Tibial artery (tissue), 4 donors: ENCODE results near the gene HRH2.

Experiments used
- DNase-seq, 2 donors: peaks; one replicate each; pipeline ENCODE4 v3.0.0-alpha.2; 2019
- H3K27ac ChIP-seq, 2 donors: fragments of 200-600 bp; sonication (generic) in 1 of 2; 1 replicate in 1 of 2; 2 replicates in 1 of 2; pipeline ENCODE4 v1.5.1; 2018 to 2019; ENCODE audit warnings: mild to moderate bottlenecking in 1 of 2
- H3K27me3 ChIP-seq, 2 donors: fragments of 200-600 bp; sonication (generic) in 1 of 2; one replicate each; pipeline versions ENCODE4 v1.5.1 to v1.6.0; 2016 to 2019
- H3K36me3 ChIP-seq, 3 donors: fragments of 200-600 bp; sonication (generic) in 2 of 3; one replicate each; pipeline ENCODE4 v1.5.1; 2016 to 2019; ENCODE audit warnings: mild to moderate bottlenecking in 2 of 3
- H3K4me1 ChIP-seq, 4 donors: fragments of 200-600 bp; sonication (generic) in 2 of 4; 1 replicate in 3 of 4; 2 replicates in 1 of 4; pipeline ENCODE4 v1.5.1; 2016 to 2019
- H3K4me3 ChIP-seq, 2 donors: fragments of 200-600 bp; sonication (generic) in 1 of 2; 1 replicate in 1 of 2; 2 replicates in 1 of 2; pipeline ENCODE4 v1.5.1; 2018 to 2019; ENCODE audit warnings: mild to moderate bottlenecking in 2 of 2
- H3K9me3 ChIP-seq, 3 donors: fragments of 200-600 bp; sonication (generic) in 1 of 3; one replicate each; pipeline ENCODE4 v1.5.1; 2016 to 2019
- intact Hi-C: fragments of 100-400 bp; cut with DNase I; formaldehyde crosslinking; loops from one replicate; pipeline ENCODE4 v1.15.0; 2023; ENCODE audit warnings: low total_unique reads
- TF ChIP-seq, protein P1 (sequence below), 2 experiments: fragments of 200-600 bp in 1 of 2; fragments of 450-650 bp in 1 of 2; IDR thresholded peaks; one replicate each; pipeline ENCODE4 v1.5.1; 2017 to 2019; ENCODE audit warnings: antibody characterized with exemption in 2 of 2, mild to moderate bottlenecking in 1 of 2, moderate library complexity in 1 of 2

The HRH2 gene

DNA sequence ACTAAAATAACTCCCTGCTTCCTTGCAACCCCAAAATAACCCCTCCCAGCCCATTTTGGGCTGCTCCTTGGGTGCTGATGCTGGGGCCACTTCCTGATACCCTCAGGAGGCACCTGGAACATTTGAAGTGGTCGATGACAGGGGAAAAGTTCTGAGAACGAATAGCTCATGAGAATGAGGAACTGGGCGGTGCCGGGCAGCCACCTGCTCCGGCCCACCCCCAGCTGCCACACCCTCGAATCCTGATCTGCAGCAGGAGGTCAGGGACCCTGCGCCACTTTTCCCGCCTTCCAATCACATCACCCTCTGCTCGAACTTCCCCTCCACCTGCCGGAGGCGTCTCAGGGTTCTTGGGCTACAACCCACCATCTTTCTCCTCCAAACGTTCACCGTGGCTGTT lies 19.7 kb downstream of the HRH2 start:
- no peaks in the 10 kb centered on the region for H3K27me3 ChIP-seq
- intact Hi-C loops = no loop called here
- H3K4me3 ChIP-seq = no peak overlapping the region
- H3K36me3 ChIP-seq = no peaks in the 10 kb centered on the region
- H3K9me3 ChIP-seq = no peaks in the 10 kb centered on the region
- no peak for DNase-seq
- peaks cover 0 to 24% (median 11%) of the 10 kb centered on the region in 4 donors for H3K4me1 ChIP-seq
- H3K27ac ChIP-seq = no peak overlapping the region
- TF ChIP-seq, protein P1, sequence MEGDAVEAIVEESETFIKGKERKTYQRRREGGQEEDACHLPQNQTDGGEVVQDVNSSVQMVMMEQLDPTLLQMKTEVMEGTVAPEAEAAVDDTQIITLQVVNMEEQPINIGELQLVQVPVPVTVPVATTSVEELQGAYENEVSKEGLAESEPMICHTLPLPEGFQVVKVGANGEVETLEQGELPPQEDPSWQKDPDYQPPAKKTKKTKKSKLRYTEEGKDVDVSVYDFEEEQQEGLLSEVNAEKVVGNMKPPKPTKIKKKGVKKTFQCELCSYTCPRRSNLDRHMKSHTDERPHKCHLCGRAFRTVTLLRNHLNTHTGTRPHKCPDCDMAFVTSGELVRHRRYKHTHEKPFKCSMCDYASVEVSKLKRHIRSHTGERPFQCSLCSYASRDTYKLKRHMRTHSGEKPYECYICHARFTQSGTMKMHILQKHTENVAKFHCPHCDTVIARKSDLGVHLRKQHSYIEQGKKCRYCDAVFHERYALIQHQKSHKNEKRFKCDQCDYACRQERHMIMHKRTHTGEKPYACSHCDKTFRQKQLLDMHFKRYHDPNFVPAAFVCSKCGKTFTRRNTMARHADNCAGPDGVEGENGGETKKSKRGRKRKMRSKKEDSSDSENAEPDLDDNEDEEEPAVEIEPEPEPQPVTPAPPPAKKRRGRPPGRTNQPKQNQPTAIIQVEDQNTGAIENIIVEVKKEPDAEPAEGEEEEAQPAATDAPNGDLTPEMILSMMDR (IDR thresholded peaks at IDR 0.05) = no peak

DNA sequence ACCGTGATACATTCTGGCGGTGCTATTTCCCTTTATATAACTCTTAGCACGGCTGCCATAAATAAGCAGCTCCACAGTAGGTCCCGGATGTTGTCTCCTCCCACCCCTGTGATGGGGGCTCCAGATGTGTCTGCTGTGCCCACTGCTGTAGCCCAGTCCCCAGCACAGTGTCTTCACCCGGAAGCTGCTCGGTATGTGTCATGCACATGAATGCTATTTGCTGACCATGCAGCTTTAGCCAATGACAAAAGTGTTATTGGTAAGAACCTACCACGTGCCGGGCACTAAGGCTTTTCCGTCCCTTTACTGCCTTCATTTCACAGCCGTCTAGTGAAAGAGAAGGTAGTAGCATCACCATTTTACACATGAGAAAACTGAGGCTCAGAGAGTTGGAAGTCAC lies 20.2 kb downstream of the HRH2 start:
- Histone ChIP-seq H3K36me3 (no peaks in the 10 kb centered on the region), H3K27ac (no peak overlapping the region), H3K4me3 (no peak overlapping the region), H3K27me3 (no peaks in the 10 kb centered on the region), H3K9me3 (no peaks in the 10 kb centered on the region), H3K4me1 (peaks cover 0 to 24% (median 11%) of the 10 kb centered on the region in 4 donors)
- DNase-seq = no peak
- intact Hi-C loops = no loop called here
- TF ChIP-seq, protein P1 (IDR thresholded peaks at IDR 0.05) = no peak

DNA sequence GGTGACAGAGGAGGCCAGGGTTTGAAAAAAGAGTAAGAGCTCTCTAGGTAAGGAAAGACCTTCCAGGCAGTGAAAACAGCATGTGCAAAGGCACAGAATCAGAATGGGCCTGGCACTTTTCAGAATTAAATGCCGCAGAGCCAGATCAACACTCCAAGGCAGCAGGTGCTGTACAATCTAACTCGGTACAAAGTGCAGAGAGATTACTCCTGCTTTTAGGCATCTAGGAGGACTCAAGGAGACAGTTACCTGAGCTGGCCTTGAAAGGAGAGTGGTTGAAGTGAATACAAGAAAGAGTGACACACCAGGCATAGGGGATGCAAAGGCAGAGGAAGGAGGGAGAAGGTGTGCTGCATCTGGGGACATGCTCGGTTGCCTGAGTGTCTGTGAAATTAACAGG lies 21.5 kb downstream of the HRH2 start:
- TF ChIP-seq, protein P1 (IDR thresholded peaks at IDR 0.05) = no peak
- H3K27ac ChIP-seq = no peak overlapping the region
- H3K36me3 ChIP-seq = no peaks in the 10 kb centered on the region
- no peak overlapping the region for H3K4me3 ChIP-seq
- H3K4me1 ChIP-seq = peaks cover 0 to 24% (median 11%) of the 10 kb centered on the region in 4 donors
- H3K27me3 ChIP-seq = no peaks in the 10 kb centered on the region
- intact Hi-C loops = no loop called here
- no peak for DNase-seq
- no peaks in the 10 kb centered on the region for H3K9me3 ChIP-seq

- intact Hi-C loops = loop anchor here (5.0 kb wide), 1 partner anchor 1408 kb away; no protein-coding TSS in a partner anchor
- Histone ChIP-seq H3K4me1 (peaks cover 0 to 24% (median 11%) of the 10 kb centered on the region in 4 donors), H3K27ac (no peak overlapping the region)
Measured at GRCh38 chr5:175680020-175680419, 22.1 kb downstream of the HRH2 start.

DNA sequence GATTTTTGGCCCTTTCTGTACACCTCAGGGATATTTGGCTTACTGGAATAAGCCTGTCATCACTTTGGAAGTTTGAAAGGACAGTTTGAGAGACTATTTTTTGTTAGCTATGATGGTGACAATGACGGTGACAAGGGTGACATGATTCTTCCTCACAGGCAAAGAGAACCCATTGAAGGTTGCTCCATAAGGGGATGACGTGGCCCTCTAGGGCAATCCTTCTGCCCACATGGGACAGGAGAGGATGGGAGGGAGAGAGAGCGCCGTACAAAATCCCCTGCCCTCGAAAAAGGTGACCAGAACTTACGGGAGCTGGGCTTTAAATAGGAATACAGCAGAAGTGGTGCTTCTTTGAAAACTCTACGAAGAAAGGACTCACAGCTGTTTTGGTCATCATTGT lies 22.6 kb downstream of the HRH2 start:
- no peak for DNase-seq

More at GRCh38 chr5:175680020-175680419, 22.1 kb downstream of the HRH2 start:
- no peak overlapping the region for H3K4me3 ChIP-seq
- no peak for DNase-seq
- no peaks in the 10 kb centered on the region for H3K36me3 ChIP-seq
- TF ChIP-seq, protein P1 (IDR thresholded peaks at IDR 0.05) = no peak
- no peaks in the 10 kb centered on the region for H3K9me3 ChIP-seq
- no peaks in the 10 kb centered on the region for H3K27me3 ChIP-seq

More for the DNA sequence above, 22.6 kb downstream of the HRH2 start:
- peaks cover 0 to 24% (median 11%) of the 10 kb centered on the region in 4 donors for H3K4me1 ChIP-seq
- intact Hi-C loops = loop anchor here (5.0 kb wide), 1 partner anchor 1408 kb away; no protein-coding TSS in a partner anchor
- TF ChIP-seq, protein P1 (IDR thresholded peaks at IDR 0.05) = no peak
- no peak overlapping the region for H3K4me3 ChIP-seq
- H3K9me3 ChIP-seq = no peaks in the 10 kb centered on the region
- H3K27ac ChIP-seq = no peak overlapping the region
- no peaks in the 10 kb centered on the region for H3K27me3 ChIP-seq
- no peaks in the 10 kb centered on the region for H3K36me3 ChIP-seq
